CD14-positive monocyte (primary cell): ENCODE results near the gene MAP2K6. TPM values are rescaled to one million over a fixed set of nuclear protein-coding genes. Genes with fewer than 3 reads are reported as not detected.

Experiments
- DNase-seq, 3 donors: peaks; one replicate each; pipeline ENCODE4 v3.0.0-alpha.2; 2011 to 2022
- H2AFZ ChIP-seq: 2 replicates; pipeline ENCODE4 v1.6.0; 2012; ENCODE audit warnings: mild to moderate bottlenecking, low read depth, low read length, inconsistent platforms; ENCODE audit not compliant: insufficient read depth, poor library complexity, severe bottlenecking
- H3K27ac ChIP-seq, 2 donors: 1 replicate in 1 of 2; 2 replicates in 1 of 2; pipeline ENCODE4 v1.5.1; 2012 to 2013; ENCODE audit warnings: low read length in 2 of 2, control low read depth in 1 of 2, inconsistent platforms in 1 of 2, low read depth in 1 of 2, mild to moderate bottlenecking in 1 of 2
- H3K27me3 ChIP-seq, 2 donors: one replicate each; pipeline versions ENCODE4 v1.6.0 to v1.6.1; 2011 to 2013; ENCODE audit warnings: low read length in 2 of 2; ENCODE audit not compliant: control insufficient read depth in 2 of 2, insufficient read depth in 2 of 2
- H3K36me3 ChIP-seq, 2 donors: replicated peaks in 1 of 2; 1 replicate in 1 of 2; 2 replicates in 1 of 2; pipeline versions ENCODE4 v1.5.1 to v1.6.1; 2012 to 2013; ENCODE audit warnings: low read length in 2 of 2, control low read depth in 1 of 2, inconsistent platforms in 1 of 2, mild to moderate bottlenecking in 1 of 2; ENCODE audit not compliant: insufficient read depth in 2 of 2, control insufficient read depth in 1 of 2
- H3K4me1 ChIP-seq, 2 donors: 1 replicate in 1 of 2; 2 replicates in 1 of 2; pipeline versions ENCODE4 v1.5.1 to v1.6.1; 2012 to 2013; ENCODE audit warnings: low read length in 2 of 2, control low read depth in 1 of 2, inconsistent platforms in 1 of 2, mild to moderate bottlenecking in 1 of 2, moderate library complexity in 1 of 2; ENCODE audit not compliant: insufficient read depth in 2 of 2, control insufficient read depth in 1 of 2
- H3K4me2 ChIP-seq: replicated peaks from 2 replicates; pipeline ENCODE3; 2012; ENCODE audit warnings: low read length, moderate library complexity, mild to moderate bottlenecking; ENCODE audit not compliant: poor library complexity, severe bottlenecking; ENCODE audit errors: extremely low read depth
- H3K4me3 ChIP-seq, 3 experiments: fragments of 200-600 bp in 1 of 3; sonication (generic) in 1 of 3; replicated peaks in 1 of 3; 1 replicate in 2 of 3; 2 replicates in 1 of 3; pipeline ENCODE4 v1.5.1; 2011 to 2013; ENCODE audit warnings: low read length in 3 of 3, mild to moderate bottlenecking in 3 of 3, control low read depth in 2 of 3, low read depth in 2 of 3, inconsistent platforms in 1 of 3, moderate library complexity in 1 of 3
- H3K79me2 ChIP-seq: 2 replicates; pipeline ENCODE4 v1.6.0; 2012; ENCODE audit warnings: mild to moderate bottlenecking, control low read depth, inconsistent platforms, low read length, moderate library complexity; ENCODE audit not compliant: insufficient read depth
- H3K9ac ChIP-seq: 2 replicates; pipeline ENCODE4 v1.6.0; 2017; ENCODE audit warnings: low read length, mild to moderate bottlenecking; ENCODE audit not compliant: insufficient read depth, poor library complexity, severe bottlenecking
- H3K9me3 ChIP-seq, 2 donors: replicated peaks in 1 of 2; 1 replicate in 1 of 2; 2 replicates in 1 of 2; pipeline versions ENCODE4 v1.5.1 to v1.6.1; 2012 to 2013; ENCODE audit warnings: low read length in 2 of 2, control low read depth in 1 of 2; ENCODE audit not compliant: control insufficient read depth in 1 of 2, insufficient read depth in 1 of 2
- H4K20me1 ChIP-seq: 2 replicates; pipeline ENCODE4 v1.6.0; 2012; ENCODE audit warnings: mild to moderate bottlenecking, low read length, control low read depth, moderate library complexity; ENCODE audit not compliant: insufficient read depth
- H3K27ac Mint-ChIP-seq, 7 donors: one replicate each; pipeline ENCODE4 v1.8.0; 2020; ENCODE audit warnings: mild to moderate bottlenecking in 7 of 7, mixed read lengths in 7 of 7, moderate library complexity in 6 of 7, inconsistent platforms in 2 of 7
- H3K27me3 Mint-ChIP-seq, 3 donors: one replicate each; pipeline ENCODE4 v1.8.0; 2021 to 2022; ENCODE audit warnings: low read depth in 3 of 3, mild to moderate bottlenecking in 3 of 3, mixed read lengths in 3 of 3, moderate library complexity in 3 of 3, inconsistent platforms in 1 of 3
- H3K36me3 Mint-ChIP-seq, 2 donors: one replicate each; pipeline ENCODE4 v1.8.0; 2020; ENCODE audit warnings: mixed read lengths in 2 of 2, inconsistent platforms in 1 of 2, mild to moderate bottlenecking in 1 of 2
- H3K4me1 Mint-ChIP-seq: one replicate; pipeline ENCODE4 v1.8.0; 2020; ENCODE audit warnings: mild to moderate bottlenecking, mixed read lengths
- H3K4me3 Mint-ChIP-seq, 2 donors: one replicate each; pipeline ENCODE4 v1.8.0; 2020; ENCODE audit warnings: mild to moderate bottlenecking in 2 of 2, mixed read lengths in 2 of 2, moderate library complexity in 1 of 2
- H3K9me3 Mint-ChIP-seq, 7 donors: one replicate each; pipeline ENCODE4 v1.8.0; 2020 to 2022; ENCODE audit warnings: mixed read lengths in 7 of 7, mild to moderate bottlenecking in 6 of 7, moderate library complexity in 6 of 7, inconsistent platforms in 2 of 7
- WGBS: methylation state at CpG from one replicate; pipeline ENCODE4 v1.1.5; 2013; ENCODE audit warnings: missing lambda C conversion rate; ENCODE audit not compliant: insufficient coverage; 5-methylcytosine and 5-hydroxymethylcytosine counted together
- intact Hi-C, 2 donors: fragments of 100-400 bp; cut with micrococcal nuclease; formaldehyde crosslinking; loops; one replicate each; pipeline versions ENCODE4 v1.15.0 to v1.15.1; 2023
- polyA plus RNA-seq, 3 donors: library from polyadenylated mRNA; depleted of rRNA in 1 of 3; unstranded in 2 of 3; stranded (reverse) in 1 of 3; fragments of 300-500 nt in 2 of 3; fragments of >200 nt in 1 of 3; fragmentation: Illumina TruSeq in 2 of 3; gene quantifications; 1 replicate in 2 of 3; 2 replicates in 1 of 3; pipeline ENCODE4 v1.2.3, GENCODE V29; 2012 to 2021
- TF ChIP-seq, protein P1 (sequence below): fragments of 200-600 bp; IDR thresholded peaks from one replicate; pipeline ENCODE4 v1.8.0; 2022; ENCODE audit warnings: antibody characterized with exemption, mild to moderate bottlenecking

MAP2K6 gene
- polyA plus RNA-seq, 3 donors, result 13.5 to 28.9 (median 18.5) TPM

DNA sequence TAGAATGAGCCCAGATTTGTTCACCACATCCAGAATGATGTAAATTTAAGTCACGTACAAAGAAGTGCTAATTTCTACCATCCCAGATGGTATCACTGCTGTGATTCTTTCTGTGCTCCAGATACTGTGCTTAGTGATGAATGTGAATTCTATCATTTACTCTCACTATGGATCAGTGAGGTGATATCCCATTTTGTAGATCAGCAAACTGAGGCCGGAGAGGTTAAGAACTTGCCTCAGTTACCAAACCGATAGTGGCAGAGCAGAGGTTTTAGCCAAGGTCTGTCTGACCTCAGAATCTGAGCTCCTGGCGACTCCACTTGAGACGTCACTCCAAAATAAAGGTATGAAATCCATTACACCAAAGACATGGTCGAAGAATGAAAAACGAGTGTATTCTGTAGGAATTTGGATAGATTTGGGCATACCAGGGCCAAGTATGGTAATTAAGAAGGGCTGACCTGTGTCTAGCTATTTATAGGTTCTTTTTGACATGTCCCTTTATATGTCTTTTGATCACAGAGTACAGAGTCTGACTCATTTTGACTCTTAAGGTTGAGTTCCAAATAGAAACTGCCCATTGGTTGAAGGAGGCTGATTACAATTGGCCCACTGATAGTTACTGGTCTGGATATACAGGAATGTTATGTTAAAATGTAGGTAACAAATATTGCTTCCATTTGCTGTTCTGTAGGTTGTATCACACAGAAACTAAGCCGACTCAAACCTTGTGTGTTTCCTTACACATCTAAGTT lies 10.0 kb downstream of the MAP2K6 start:
- H3K9me3 ChIP-seq, result no peaks in the 10 kb centered on the region
- no peak overlapping the region for H3K9ac ChIP-seq
- no peak overlapping the region for H2AFZ ChIP-seq
- H3K4me3 ChIP-seq, result no peak overlapping the region
- intact Hi-C loops, result no loop called here
- DNase-seq, result no peak
- Mint-ChIP-seq H3K9me3 (no peaks in the 10 kb centered on the region), H3K4me3 (no peak overlapping the region), H3K4me1 (peaks cover 31% of the 10 kb centered on the region), H3K27ac (peak overlapping the region in 2 of 7 donors; percentile 5 to 38), H3K36me3 (peaks cover 0 to 5% of the 10 kb centered on the region in 2 donors), H3K27me3 (peaks cover 0 to 2% (median 0%) of the 10 kb centered on the region in 3 donors)
- H4K20me1 ChIP-seq, result peaks cover 3% of the 10 kb centered on the region
- no peak overlapping the region for H3K27ac ChIP-seq
- H3K36me3 ChIP-seq, result no peaks in the 10 kb centered on the region
- 100% methylated on average over 2 of the region's 8 CpGs for WGBS
- H3K27me3 ChIP-seq, result no peaks in the 10 kb centered on the region
- peaks cover 13% of the 10 kb centered on the region for H3K79me2 ChIP-seq
- TF ChIP-seq, protein P1, sequence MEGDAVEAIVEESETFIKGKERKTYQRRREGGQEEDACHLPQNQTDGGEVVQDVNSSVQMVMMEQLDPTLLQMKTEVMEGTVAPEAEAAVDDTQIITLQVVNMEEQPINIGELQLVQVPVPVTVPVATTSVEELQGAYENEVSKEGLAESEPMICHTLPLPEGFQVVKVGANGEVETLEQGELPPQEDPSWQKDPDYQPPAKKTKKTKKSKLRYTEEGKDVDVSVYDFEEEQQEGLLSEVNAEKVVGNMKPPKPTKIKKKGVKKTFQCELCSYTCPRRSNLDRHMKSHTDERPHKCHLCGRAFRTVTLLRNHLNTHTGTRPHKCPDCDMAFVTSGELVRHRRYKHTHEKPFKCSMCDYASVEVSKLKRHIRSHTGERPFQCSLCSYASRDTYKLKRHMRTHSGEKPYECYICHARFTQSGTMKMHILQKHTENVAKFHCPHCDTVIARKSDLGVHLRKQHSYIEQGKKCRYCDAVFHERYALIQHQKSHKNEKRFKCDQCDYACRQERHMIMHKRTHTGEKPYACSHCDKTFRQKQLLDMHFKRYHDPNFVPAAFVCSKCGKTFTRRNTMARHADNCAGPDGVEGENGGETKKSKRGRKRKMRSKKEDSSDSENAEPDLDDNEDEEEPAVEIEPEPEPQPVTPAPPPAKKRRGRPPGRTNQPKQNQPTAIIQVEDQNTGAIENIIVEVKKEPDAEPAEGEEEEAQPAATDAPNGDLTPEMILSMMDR, result no peak
- H3K4me1 ChIP-seq, result peaks cover 21 to 28% of the 10 kb centered on the region in 2 donors
- H3K4me2 ChIP-seq, result no peak overlapping the region

DNA sequence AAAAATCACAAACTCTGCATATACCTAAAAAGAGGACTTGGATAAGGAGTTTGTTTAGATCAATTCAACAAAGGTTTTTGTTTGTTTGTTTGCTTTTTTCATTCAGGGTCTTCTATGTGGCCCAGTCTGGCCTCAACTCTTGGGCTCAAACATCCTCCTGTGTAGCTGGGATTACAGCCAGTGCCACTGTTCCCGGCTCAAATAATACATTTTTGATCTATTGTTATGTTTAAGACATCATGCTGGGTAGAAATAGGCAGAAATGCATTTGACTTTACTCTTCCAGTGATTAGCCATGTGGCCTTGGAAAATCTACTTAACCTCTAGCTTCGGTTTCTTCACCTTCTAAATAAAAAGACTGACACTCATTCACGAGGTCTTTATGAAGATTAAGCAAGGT lies 11.5 kb downstream of the MAP2K6 start:
- Histone ChIP-seq H3K27me3 (no peaks in the 10 kb centered on the region), H2AFZ (no peak overlapping the region), H3K9ac (no peak overlapping the region), H3K4me1 (peaks cover 30 to 43% of the 10 kb centered on the region in 2 donors), H3K4me3 (no peak overlapping the region), H3K27ac (no peak overlapping the region), H3K79me2 (peaks cover 13% of the 10 kb centered on the region), H3K36me3 (no peaks in the 10 kb centered on the region), H3K9me3 (no peaks in the 10 kb centered on the region), H3K4me2 (no peak overlapping the region), H4K20me1 (peaks cover 3% of the 10 kb centered on the region)
- Mint-ChIP-seq H3K27me3 (peaks cover 0 to 5% (median 0%) of the 10 kb centered on the region in 3 donors), H3K4me3 (no peak overlapping the region), H3K36me3 (peaks cover 3 to 8% of the 10 kb centered on the region in 2 donors), H3K9me3 (no peaks in the 10 kb centered on the region), H3K4me1 (peaks cover 46% of the 10 kb centered on the region), H3K27ac (peak overlapping the region in 1 of 7 donors; percentile 35)
- TF ChIP-seq, protein P1, result no peak
- DNase-seq, result no peak
- no CpG with 5 or more reads among the region's 3 CpGs for WGBS
- intact Hi-C loops, result no loop called here
